Body of pancreas (tissue), 4 donors: ENCODE measurements around the gene SDE2.

Source experiments
- CTCF ChIP-seq, 7 experiments: fragments of 450-650 bp in 4 of 7; fragments of 200-600 bp in 3 of 7; sonication (generic) in 3 of 7; IDR thresholded peaks; one replicate each; pipeline ENCODE4 v1.5.1; 2016 to 2019; ENCODE audit warnings: antibody characterized with exemption in 7 of 7
- POLR2A ChIP-seq, 3 donors: fragments of 450-650 bp; IDR thresholded peaks; one replicate each; pipeline ENCODE4 v1.6.1; 2016; ENCODE audit warnings: antibody characterized with exemption in 3 of 3, mild to moderate bottlenecking in 2 of 3

DNA sequence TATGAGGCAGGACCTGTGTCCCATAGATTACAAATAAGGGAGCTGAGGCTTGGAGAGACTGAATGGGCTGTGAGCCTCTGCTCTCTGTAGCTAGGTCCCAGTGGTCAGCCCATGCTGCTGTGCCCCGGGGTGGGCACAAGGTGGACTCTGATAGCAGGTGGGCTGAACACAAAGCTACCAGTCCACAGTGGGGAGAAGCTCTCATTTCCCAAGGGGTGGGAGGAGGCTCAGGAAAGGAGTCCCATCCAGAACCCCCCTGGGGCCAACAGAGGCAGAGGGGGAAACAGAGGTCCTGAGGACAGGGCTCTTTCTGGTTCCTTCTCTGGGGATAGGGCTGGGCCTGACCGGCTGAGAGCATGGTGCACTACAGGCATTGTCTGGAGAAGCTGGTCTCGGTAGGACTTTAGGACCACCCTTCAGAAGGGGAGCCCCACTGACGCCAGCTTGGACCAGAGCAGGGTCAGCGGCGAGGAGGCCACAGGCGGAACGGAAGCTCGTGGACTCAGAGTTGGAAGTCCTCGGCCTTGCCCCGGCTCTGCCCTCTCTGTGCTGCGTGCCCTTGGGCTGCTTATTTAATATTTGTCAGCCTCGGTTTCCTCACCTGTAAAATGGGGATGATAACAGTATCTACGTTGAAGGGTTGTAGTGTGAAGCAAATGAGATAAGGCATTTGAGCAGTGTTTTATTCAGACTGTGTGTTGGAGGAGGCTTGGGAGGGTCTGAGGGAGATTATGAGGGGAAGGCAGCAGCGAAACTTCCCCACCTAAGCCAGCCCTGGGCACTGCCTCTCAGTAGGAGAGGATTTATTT is 26.6 kb downstream of the SDE2 start:
- TF ChIP-seq CTCF (IDR thresholded peaks at IDR 0.05) (no peak), POLR2A (IDR thresholded peaks at IDR 0.05) (no peak)
